ENCODE data around the gene FAM219A.

- TF ChIP-seq, protein P1, sequence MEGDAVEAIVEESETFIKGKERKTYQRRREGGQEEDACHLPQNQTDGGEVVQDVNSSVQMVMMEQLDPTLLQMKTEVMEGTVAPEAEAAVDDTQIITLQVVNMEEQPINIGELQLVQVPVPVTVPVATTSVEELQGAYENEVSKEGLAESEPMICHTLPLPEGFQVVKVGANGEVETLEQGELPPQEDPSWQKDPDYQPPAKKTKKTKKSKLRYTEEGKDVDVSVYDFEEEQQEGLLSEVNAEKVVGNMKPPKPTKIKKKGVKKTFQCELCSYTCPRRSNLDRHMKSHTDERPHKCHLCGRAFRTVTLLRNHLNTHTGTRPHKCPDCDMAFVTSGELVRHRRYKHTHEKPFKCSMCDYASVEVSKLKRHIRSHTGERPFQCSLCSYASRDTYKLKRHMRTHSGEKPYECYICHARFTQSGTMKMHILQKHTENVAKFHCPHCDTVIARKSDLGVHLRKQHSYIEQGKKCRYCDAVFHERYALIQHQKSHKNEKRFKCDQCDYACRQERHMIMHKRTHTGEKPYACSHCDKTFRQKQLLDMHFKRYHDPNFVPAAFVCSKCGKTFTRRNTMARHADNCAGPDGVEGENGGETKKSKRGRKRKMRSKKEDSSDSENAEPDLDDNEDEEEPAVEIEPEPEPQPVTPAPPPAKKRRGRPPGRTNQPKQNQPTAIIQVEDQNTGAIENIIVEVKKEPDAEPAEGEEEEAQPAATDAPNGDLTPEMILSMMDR (IDR thresholded peaks at IDR 0.05) = no peak
- TF ChIP-seq POLR2A (IDR thresholded peaks at IDR 0.05) = no peak
These were observed 87.1 kb downstream of the FAM219A start for GRCh38 chr9:34370970-34371880.

Data from prostate gland (tissue), 2 donors.